Measurements from ENCODE around the gene PCDHGA7. TPM values are rescaled to one million over a fixed set of nuclear protein-coding genes. Genes with fewer than 3 reads are reported as not detected.

PCDHGA7 gene
- total RNA-seq, 1 donor from 2014 or later, result 0.23 TPM

DNA sequence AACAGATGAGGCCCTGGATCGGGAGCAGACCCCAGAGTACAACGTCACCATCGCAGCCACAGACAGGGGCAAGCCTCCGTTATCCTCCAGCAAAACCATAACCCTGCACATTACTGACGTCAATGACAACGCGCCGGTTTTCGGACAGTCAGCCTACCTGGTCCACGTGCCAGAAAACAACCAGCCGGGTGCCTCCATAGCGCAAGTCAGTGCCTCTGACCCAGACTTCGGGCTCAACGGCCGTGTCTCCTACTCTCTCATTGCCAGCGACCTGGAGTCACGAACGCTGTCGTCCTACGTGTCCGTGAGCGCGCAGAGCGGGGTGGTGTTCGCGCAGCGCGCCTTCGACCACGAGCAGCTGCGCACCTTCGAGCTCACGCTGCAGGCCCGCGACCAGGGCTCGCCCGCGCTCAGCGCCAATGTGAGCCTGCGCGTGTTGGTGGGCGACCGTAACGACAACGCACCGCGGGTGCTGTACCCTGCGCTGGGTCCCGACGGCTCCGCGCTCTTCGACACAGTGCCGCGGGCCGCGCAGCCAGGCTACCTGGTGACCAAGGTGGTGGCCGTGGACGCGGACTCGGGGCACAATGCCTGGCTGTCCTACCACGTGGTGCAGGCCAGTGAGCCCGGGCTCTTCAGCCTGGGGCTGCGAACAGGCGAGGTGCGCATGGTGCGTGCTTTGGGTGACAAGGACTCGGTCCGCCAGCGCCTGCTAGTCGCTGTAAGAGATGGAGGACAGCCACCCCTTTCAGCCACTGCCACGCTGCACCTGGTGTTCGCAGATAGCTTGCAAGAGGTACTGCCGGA, 36.7 kb downstream of the PCDHGA7 start:
- TF ChIP-seq, protein P1, sequence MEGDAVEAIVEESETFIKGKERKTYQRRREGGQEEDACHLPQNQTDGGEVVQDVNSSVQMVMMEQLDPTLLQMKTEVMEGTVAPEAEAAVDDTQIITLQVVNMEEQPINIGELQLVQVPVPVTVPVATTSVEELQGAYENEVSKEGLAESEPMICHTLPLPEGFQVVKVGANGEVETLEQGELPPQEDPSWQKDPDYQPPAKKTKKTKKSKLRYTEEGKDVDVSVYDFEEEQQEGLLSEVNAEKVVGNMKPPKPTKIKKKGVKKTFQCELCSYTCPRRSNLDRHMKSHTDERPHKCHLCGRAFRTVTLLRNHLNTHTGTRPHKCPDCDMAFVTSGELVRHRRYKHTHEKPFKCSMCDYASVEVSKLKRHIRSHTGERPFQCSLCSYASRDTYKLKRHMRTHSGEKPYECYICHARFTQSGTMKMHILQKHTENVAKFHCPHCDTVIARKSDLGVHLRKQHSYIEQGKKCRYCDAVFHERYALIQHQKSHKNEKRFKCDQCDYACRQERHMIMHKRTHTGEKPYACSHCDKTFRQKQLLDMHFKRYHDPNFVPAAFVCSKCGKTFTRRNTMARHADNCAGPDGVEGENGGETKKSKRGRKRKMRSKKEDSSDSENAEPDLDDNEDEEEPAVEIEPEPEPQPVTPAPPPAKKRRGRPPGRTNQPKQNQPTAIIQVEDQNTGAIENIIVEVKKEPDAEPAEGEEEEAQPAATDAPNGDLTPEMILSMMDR (conservative IDR thresholded peaks at IDR 0.05; ENCODE audit: low read depth, low read length), result no peak
- H3K4me3 ChIP-seq (ENCODE audit: low read depth, low read length), result no peak overlapping the region
- DNase-seq (ENCODE audit: low read depth), result no peak

DNA sequence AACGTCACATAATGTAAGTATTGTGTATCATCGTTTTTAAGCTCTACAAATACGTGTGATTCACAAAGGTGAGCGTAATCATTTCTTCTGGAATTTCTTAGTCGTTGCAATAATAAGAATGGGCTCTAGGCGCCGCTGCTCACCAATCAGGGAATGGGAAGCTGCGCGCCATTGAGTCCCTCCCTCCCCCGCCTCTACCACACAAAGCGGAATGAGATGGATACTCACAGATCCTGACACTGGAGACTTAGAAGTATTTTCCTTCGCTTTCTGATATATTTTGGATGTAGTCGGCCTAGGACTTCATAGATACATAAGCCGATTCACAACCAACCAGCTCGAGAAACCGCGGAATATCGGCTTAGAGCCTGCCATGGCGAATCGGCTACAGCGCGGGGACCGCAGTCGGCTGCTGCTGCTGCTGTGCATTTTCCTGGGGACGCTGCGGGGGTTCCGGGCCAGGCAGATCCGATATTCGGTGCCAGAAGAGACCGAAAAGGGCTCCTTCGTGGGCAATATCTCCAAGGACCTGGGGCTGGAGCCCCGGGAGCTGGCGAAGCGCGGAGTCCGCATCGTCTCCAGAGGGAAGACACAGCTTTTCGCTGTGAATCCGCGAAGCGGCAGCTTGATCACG, 38.4 kb downstream of the PCDHGA7 start, which contains the start of gene PCDHGA11:
Gene PCDHGA11 (plus strand): TSS at position 197 of the 634 bp plus-strand sequence. CDS start 177 bp downstream, at position 374.
- peak within 1 kb of the TSS; percentile 46 for H3K4me3 ChIP-seq (ENCODE audit: low read depth, low read length)
- TF ChIP-seq, protein P1 (conservative IDR thresholded peaks at IDR 0.05; ENCODE audit: low read depth, low read length), result peak; percentile 52
- DNase-seq (ENCODE audit: low read depth), result no peak

DNA sequence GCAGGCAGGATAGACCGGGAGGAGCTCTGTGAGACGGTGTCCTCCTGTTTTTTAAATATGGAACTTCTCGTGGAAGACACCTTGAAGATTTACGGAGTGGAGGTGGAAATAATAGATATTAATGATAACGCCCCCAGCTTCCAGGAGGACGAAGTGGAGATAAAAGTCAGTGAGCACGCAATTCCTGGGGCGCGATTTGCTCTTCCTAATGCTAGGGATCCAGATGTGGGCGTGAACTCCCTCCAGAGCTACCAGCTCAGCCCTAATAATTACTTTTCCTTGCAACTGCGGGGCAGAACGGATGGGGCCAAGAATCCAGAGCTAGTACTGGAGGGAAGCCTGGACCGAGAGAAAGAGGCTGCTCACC, 38.9 kb downstream of the PCDHGA7 start:
- no peak for DNase-seq (ENCODE audit: low read depth)
- TF ChIP-seq, protein P1 (conservative IDR thresholded peaks at IDR 0.05; ENCODE audit: low read depth, low read length), result no peak
- peak overlapping the region; percentile 46 for H3K4me3 ChIP-seq (ENCODE audit: low read depth, low read length)

DNA sequence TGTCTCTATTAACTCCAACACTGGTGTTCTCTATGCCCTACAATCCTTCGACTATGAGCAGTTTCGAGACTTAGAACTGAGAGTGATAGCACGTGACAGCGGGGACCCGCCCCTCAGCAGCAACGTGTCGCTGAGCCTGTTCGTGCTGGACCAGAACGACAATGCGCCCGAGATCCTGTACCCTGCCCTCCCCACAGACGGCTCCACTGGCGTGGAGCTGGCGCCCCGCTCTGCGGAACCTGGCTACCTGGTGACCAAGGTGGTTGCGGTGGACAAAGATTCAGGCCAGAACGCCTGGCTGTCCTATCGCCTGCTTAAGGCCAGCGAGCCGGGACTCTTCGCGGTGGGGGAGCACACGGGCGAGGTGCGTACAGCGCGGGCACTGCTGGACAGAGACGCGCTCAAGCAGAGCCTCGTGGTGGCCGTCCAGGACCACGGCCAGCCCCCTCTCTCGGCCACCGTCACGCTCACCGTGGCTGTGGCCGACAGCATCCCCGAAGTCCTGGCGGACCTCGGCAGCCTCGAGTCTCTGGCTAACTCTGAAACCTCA, 40.3 kb downstream of the PCDHGA7 start:
- H3K4me3 ChIP-seq (ENCODE audit: low read depth, low read length), result no peak overlapping the region
- TF ChIP-seq, protein P1 (conservative IDR thresholded peaks at IDR 0.05; ENCODE audit: low read depth, low read length), result no peak
- DNase-seq (ENCODE audit: low read depth), result no peak

DNA sequence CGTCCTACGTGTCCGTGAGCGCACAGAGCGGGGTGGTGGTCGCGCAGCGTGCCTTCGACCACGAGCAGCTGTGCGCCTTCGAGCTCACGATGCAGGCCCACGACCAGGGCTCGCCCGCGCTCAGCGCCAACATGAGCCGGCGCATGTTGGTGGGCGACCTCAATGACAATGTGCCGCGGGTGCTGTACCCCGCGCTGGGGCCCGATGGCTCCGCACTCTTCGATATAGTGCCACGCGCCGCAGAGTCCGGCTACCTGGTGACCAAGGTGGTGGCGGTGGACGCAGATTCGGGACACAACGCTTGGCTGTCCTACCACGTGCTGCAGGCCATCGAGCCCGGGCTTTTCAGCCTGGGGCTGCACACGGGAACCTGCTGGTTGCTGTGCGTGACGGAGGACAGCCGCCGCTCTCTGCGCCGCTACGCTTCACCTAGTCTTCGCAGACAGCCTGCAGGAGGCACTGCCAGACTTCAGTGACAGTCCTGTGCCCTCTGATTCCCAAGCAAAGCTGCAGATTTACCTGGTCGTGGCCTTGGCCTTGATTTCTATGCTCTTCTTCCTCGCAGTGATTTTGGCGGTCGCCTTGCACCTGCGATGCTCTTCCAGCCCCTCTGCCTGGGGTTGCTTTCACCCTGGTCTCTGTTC, 45.4 kb downstream of the PCDHGA7 start:
- TF ChIP-seq, protein P1 (conservative IDR thresholded peaks at IDR 0.05; ENCODE audit: low read depth, low read length), result no peak
- no peak for DNase-seq (ENCODE audit: low read depth)
- H3K4me3 ChIP-seq (ENCODE audit: low read depth, low read length), result no peak overlapping the region

DNA sequence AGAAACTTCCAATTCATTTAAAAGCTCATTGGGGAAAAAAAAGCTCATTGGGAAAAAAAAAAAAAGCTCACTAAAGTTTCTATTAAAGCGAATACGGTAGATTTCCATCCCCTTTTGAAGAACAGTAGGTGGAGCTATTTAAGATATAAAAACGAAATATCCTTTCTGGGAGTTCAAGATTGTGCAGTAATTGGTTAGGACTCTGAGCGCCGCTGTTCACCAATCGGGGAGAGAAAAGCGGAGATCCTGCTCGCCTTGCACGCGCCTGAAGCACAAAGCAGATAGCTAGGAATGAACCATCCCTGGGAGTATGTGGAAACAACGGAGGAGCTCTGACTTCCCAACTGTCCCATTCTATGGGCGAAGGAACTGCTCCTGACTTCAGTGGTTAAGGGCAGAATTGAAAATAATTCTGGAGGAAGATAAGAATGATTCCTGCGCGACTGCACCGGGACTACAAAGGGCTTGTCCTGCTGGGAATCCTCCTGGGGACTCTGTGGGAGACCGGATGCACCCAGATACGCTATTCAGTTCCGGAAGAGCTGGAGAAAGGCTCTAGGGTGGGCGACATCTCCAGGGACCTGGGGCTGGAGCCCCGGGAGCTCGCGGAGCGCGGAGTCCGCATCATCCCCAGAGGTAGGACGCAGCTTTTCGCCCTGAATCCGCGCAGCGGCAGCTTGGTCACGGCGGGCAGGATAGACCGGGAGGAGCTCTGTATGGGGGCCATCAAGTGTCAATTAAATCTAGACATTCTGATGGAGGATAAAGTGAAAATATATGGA, 48.0 kb downstream of the PCDHGA7 start, which contains the start of gene PCDHGA12:
Gene PCDHGA12 (plus strand): TSS at position 176 of the 782 bp plus-strand sequence. CDS start 253 bp downstream, at position 429.
- TF ChIP-seq, protein P1 (conservative IDR thresholded peaks at IDR 0.05; ENCODE audit: low read depth, low read length), result peak; percentile 51
- no peak for DNase-seq (ENCODE audit: low read depth)
- H3K4me3 ChIP-seq (ENCODE audit: low read depth, low read length), result peak within 1 kb of the TSS; percentile 27
